ENCODE measurements around the gene ANKRD2.
"Not testable (repeated sequence)": the region's sequence is repeated elsewhere in the genome, so short reads cannot be mapped to it uniquely, and the experiment has no call there.

The ANKRD2 gene

GRCh38 chr10:97571622-97572021, 957 bp upstream of the ANKRD2 start:
- peak; percentile 56 for DNase-seq (ENCODE audit: low read depth, low spot score)

GRCh38 chr10:97573021-97573420, 442 bp downstream of the ANKRD2 start:
- DNase-seq (ENCODE audit: low read depth, low spot score) = no peak

GRCh38 chr10:97573672-97574071, 1.1 kb downstream of the ANKRD2 start:
- no peak for DNase-seq (ENCODE audit: low read depth, low spot score)

GRCh38 chr10:97574374-97575126, 2.0 kb downstream of the ANKRD2 start:
- DNase-seq (ENCODE audit: low read depth, low spot score) = peak; percentile 85

GRCh38 chr10:97575127-97575668, 2.6 kb downstream of the ANKRD2 start:
- no peak for DNase-seq (ENCODE audit: low read depth, low spot score)

- DNase-seq (ENCODE audit: low read depth, low spot score) = not testable (repeated sequence)
These were observed 3.9 kb downstream of the ANKRD2 start for GRCh38 chr10:97576487-97576886.

GRCh38 chr10:97577701-97578100, 5.1 kb downstream of the ANKRD2 start:
- DNase-seq (ENCODE audit: low read depth, low spot score) = no peak

GRCh38 chr10:97578171-97578844, 5.7 kb downstream of the ANKRD2 start:
- DNase-seq (ENCODE audit: low read depth, low spot score) = no peak

- no peak for DNase-seq (ENCODE audit: low read depth, low spot score)
These were observed 8.1 kb downstream of the ANKRD2 start for GRCh38 chr10:97580421-97581367.

GRCh38 chr10:97582169-97582568, 9.6 kb downstream of the ANKRD2 start:
- no peak for DNase-seq (ENCODE audit: low read depth, low spot score)

- no peak for DNase-seq (ENCODE audit: low read depth, low spot score)
These were observed 10.9 kb downstream of the ANKRD2 start for GRCh38 chr10:97583476-97583875.

- peak; percentile 63 for DNase-seq (ENCODE audit: low read depth, low spot score)
These were observed 11.7 kb downstream of the ANKRD2 start, which contains the start of gene HOGA1 for GRCh38 chr10:97584060-97584797. Gene HOGA1, plus strand, starts transcription at chr10:97584389. Its CDS starts 315 bp downstream, at chr10:97584704.

GRCh38 chr10:97584798-97585438, 12.3 kb downstream of the ANKRD2 start:
- no peak for DNase-seq (ENCODE audit: low read depth, low spot score)

- peak; percentile 34 for DNase-seq (ENCODE audit: low read depth, low spot score)
These were observed 12.8 kb downstream of the ANKRD2 start for GRCh38 chr10:97585439-97585811.

- no peak for DNase-seq (ENCODE audit: low read depth, low spot score)
These were observed 14.6 kb downstream of the ANKRD2 start for GRCh38 chr10:97587183-97587582.

- DNase-seq (ENCODE audit: low read depth, low spot score) = no peak
These were observed 16.9 kb downstream of the ANKRD2 start, which contains the start of gene C10orf62 for GRCh38 chr10:97589479-97589878. Gene C10orf62, plus strand, starts transcription at chr10:97589721. Its CDS starts 177 bp downstream, at chr10:97589898.

- DNase-seq (ENCODE audit: low read depth, low spot score) = no peak
These were observed 17.6 kb downstream of the ANKRD2 start for GRCh38 chr10:97590082-97590747.

- DNase-seq (ENCODE audit: low read depth, low spot score) = no peak
These were observed 18.3 kb downstream of the ANKRD2 start for GRCh38 chr10:97590748-97591495.

- no peak for DNase-seq (ENCODE audit: low read depth, low spot score)
These were observed 20.8 kb downstream of the ANKRD2 start for GRCh38 chr10:97593421-97593820.

Measured in ELF-1 (cell line).